ENCODE measurements around the gene PADI1.

The PADI1 gene

DNA sequence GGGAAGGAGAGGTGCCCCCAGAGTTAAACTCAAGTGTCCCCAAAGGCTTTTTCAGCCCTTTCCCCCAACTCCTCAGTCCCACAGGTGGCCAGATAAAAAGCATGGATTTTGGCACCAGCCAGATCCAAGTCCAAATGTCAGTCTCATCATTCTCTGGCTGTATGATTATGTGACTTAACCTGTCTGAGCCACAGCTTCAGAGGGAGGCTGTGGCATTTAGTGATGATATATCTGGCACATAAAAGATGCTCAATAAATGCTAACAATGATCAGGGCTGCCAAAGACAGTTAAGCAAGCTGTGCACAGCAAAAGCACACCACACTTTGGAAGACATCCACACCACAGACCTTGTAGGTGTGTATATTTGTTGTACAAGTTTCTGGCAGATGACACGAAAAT lies 38.3 kb downstream of the PADI1 start:
- H3K4me2 ChIP-seq (ENCODE audit: low read depth, low read length, poor library complexity, severe bottlenecking), result no peak overlapping the region
- H3K4me3 ChIP-seq (ENCODE audit: insufficient read depth, low read length, poor library complexity, severe bottlenecking), result no peak overlapping the region
- no peaks in the 10 kb centered on the region for H4K20me1 ChIP-seq (ENCODE audit: low read depth, low read length)
- no peaks in the 10 kb centered on the region for H3K36me3 ChIP-seq (ENCODE audit: low read length)
- no peak overlapping the region for H3K27ac ChIP-seq (ENCODE audit: low read depth, low read length)
- H3K79me2 ChIP-seq (ENCODE audit: insufficient read depth, low read length), result no peaks in the 10 kb centered on the region
- no peaks in the 10 kb centered on the region for H3F3A ChIP-seq (ENCODE audit: insufficient read depth)
- H2AFZ ChIP-seq (ENCODE audit: low read depth, low read length, severe bottlenecking), result no peak overlapping the region
- H3K27me3 ChIP-seq (ENCODE audit: low read length), result no peaks in the 10 kb centered on the region
- TF ChIP-seq, protein P1, sequence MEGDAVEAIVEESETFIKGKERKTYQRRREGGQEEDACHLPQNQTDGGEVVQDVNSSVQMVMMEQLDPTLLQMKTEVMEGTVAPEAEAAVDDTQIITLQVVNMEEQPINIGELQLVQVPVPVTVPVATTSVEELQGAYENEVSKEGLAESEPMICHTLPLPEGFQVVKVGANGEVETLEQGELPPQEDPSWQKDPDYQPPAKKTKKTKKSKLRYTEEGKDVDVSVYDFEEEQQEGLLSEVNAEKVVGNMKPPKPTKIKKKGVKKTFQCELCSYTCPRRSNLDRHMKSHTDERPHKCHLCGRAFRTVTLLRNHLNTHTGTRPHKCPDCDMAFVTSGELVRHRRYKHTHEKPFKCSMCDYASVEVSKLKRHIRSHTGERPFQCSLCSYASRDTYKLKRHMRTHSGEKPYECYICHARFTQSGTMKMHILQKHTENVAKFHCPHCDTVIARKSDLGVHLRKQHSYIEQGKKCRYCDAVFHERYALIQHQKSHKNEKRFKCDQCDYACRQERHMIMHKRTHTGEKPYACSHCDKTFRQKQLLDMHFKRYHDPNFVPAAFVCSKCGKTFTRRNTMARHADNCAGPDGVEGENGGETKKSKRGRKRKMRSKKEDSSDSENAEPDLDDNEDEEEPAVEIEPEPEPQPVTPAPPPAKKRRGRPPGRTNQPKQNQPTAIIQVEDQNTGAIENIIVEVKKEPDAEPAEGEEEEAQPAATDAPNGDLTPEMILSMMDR (IDR thresholded peaks at IDR 0.05; ENCODE audit: insufficient read depth, low read length, poor library complexity, severe bottlenecking), result no peak
- TF ChIP-seq EZH2phosphoT487 (conservative IDR thresholded peaks at IDR 0.05; ENCODE audit: low read length), result no peak
- no peaks in the 10 kb centered on the region for H3K9me2 ChIP-seq (replicated peaks; ENCODE audit: insufficient read depth, low read length)
- H3K9ac ChIP-seq (ENCODE audit: low read length), result no peak overlapping the region
- no peaks in the 10 kb centered on the region for H3K9me3 ChIP-seq (ENCODE audit: insufficient read depth, low read length)

DNA sequence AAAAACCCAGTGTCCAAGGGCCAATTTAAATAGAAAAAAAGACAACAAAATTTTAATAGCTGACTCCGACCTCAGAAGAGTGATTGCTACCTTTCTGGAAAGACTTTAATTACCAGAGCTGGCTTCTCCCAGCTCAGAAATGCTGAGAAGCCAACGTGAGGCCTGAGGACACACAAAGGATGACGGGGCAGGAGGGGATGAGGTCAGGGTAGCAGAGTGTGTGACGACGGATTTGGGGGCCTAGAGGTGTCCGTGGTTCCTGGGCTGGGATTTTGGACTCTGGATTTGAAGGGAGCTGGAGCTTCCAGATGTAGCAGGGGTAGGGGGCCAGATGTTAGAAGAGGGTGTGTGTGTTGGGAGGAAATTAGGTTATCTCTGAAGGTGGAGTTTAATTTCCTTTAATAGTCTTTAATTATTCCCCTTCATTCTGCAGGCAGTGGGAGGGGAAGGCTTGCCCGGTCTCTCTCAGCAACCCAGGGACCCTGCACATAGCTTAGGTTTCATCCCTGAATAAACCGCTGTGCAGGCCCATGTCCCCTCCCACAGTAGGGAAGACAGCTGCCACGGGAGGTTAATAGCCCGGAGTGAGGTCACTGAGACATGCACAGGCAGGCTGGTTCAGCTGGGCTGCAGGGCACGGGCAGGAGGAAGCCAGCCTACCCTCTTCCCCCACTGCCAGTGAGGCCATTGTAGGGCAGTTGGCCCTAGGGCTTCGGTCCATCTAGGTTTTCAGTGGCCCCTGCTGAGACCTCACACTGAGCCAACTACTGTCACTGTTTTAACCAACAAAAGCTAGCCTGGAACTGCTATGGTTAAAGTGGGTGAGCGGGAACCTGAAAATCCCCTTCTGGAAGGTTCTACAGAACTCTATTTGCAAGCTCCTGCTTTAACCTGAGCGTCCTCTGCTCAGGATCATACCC lies 40.2 kb downstream of the PADI1 start:
- no peak overlapping the region for H2AFZ ChIP-seq (ENCODE audit: low read depth, low read length, severe bottlenecking)
- H3K4me3 ChIP-seq (ENCODE audit: insufficient read depth, low read length, poor library complexity, severe bottlenecking), result no peak overlapping the region
- H3K9me2 ChIP-seq (replicated peaks; ENCODE audit: insufficient read depth, low read length), result no peaks in the 10 kb centered on the region
- no peaks in the 10 kb centered on the region for H3K79me2 ChIP-seq (ENCODE audit: insufficient read depth, low read length)
- no peaks in the 10 kb centered on the region for H3K9me3 ChIP-seq (ENCODE audit: insufficient read depth, low read length)
- H3K27ac ChIP-seq (ENCODE audit: low read depth, low read length), result no peak overlapping the region
- no peak overlapping the region for H3K9ac ChIP-seq (ENCODE audit: low read length)
- H3K27me3 ChIP-seq (ENCODE audit: low read length), result no peaks in the 10 kb centered on the region
- no peaks in the 10 kb centered on the region for H3K36me3 ChIP-seq (ENCODE audit: low read length)
- TF ChIP-seq EZH2phosphoT487 (conservative IDR thresholded peaks at IDR 0.05; ENCODE audit: low read length), result no peak
- TF ChIP-seq, protein P1 (IDR thresholded peaks at IDR 0.05; ENCODE audit: insufficient read depth, low read length, poor library complexity, severe bottlenecking), result no peak
- no peaks in the 10 kb centered on the region for H4K20me1 ChIP-seq (ENCODE audit: low read depth, low read length)
- H3F3A ChIP-seq (ENCODE audit: insufficient read depth), result no peaks in the 10 kb centered on the region
- no peak overlapping the region for H3K4me2 ChIP-seq (ENCODE audit: low read depth, low read length, poor library complexity, severe bottlenecking)

DNA sequence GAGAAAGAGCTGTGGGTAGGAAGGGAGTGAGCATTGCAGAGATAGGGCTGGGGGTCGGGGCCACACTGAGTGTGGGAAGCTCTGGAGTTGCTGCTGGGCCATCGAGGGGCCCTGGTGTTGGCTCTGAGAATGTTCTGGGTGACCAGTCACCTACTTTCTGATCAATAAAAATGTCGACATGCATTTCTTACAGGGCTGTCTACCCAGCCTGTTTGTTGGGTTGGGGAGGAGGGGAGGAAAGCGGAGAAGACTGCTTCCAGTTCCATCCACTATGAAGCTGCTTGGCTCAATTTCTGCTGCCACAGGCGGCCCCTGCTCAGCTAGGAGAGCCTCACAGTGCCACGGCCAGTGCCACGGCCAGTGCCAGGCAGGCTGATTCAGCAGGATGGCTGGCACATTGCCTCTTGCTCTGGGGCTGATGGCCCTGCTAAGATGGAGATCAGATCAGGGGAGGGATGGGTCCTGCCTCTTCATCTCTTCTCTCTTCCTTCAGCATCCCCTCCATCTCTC lies 40.9 kb downstream of the PADI1 start:
- no peak overlapping the region for H3K27ac ChIP-seq (ENCODE audit: low read depth, low read length)

More for the DNA sequence above, 40.9 kb downstream of the PADI1 start:
- no peaks in the 10 kb centered on the region for H3F3A ChIP-seq (ENCODE audit: insufficient read depth)
- no peaks in the 10 kb centered on the region for H3K9me3 ChIP-seq (ENCODE audit: insufficient read depth, low read length)
- TF ChIP-seq EZH2phosphoT487 (conservative IDR thresholded peaks at IDR 0.05; ENCODE audit: low read length), result no peak
- TF ChIP-seq, protein P1 (IDR thresholded peaks at IDR 0.05; ENCODE audit: insufficient read depth, low read length, poor library complexity, severe bottlenecking), result no peak
- H3K9ac ChIP-seq (ENCODE audit: low read length), result no peak overlapping the region
- H3K36me3 ChIP-seq (ENCODE audit: low read length), result no peaks in the 10 kb centered on the region
- no peaks in the 10 kb centered on the region for H3K79me2 ChIP-seq (ENCODE audit: insufficient read depth, low read length)
- H3K4me3 ChIP-seq (ENCODE audit: insufficient read depth, low read length, poor library complexity, severe bottlenecking), result no peak overlapping the region
- no peaks in the 10 kb centered on the region for H3K27me3 ChIP-seq (ENCODE audit: low read length)
- no peaks in the 10 kb centered on the region for H3K9me2 ChIP-seq (replicated peaks; ENCODE audit: insufficient read depth, low read length)
- no peak overlapping the region for H3K4me2 ChIP-seq (ENCODE audit: low read depth, low read length, poor library complexity, severe bottlenecking)
- H4K20me1 ChIP-seq (ENCODE audit: low read depth, low read length), result no peaks in the 10 kb centered on the region
- no peak overlapping the region for H2AFZ ChIP-seq (ENCODE audit: low read depth, low read length, severe bottlenecking)

Measured in SU-DHL-6 (cell line).